ENCODE data around the gene PREX1.

- TF ChIP-seq CTCF (IDR thresholded peaks at IDR 0.05; ENCODE audit: extremely low read depth in 1 of 2, insufficient read depth in 1 of 2, low read depth in 1 of 2, low read length in 2 of 2) (no peak), JUN (IDR thresholded peaks at IDR 0.05; ENCODE audit: borderline replicate concordance, insufficient read depth, insufficient read length, low read depth) (no peak), POLR2AphosphoS5 (IDR thresholded peaks at IDR 0.05; ENCODE audit: insufficient read depth, low read depth, low read length) (no peak), EZH2 (IDR thresholded peaks at IDR 0.05; ENCODE audit: borderline replicate concordance, low read depth, low read length, severe bottlenecking) (no peak), FOS (IDR thresholded peaks at IDR 0.05; ENCODE audit: borderline replicate concordance, insufficient read depth, low read length) (no peak), MYC (IDR thresholded peaks at IDR 0.05; ENCODE audit: low read depth, low read length) (no peak), POLR2A (IDR thresholded peaks at IDR 0.05; ENCODE audit: low read depth, low read length) (no peak), MAX (IDR thresholded peaks at IDR 0.05; ENCODE audit: insufficient read depth, insufficient read length) (no peak)
Observed at GRCh38 chr20:48585061-48585870, 242.5 kb downstream of the PREX1 start.
